GM10266 (cell line): ENCODE measurements around the gene NUDT4.

ENCODE experiments used
- DNase-seq: peaks from one replicate; pipeline ENCODE4 v3.0.0; 2012; ENCODE audit errors: extremely low spot score
- CTCF ChIP-seq: IDR thresholded peaks from 2 replicates; pipeline ENCODE4 v1.5.1; 2012; ENCODE audit warnings: mild to moderate bottlenecking, low read depth; ENCODE audit not compliant: control insufficient read depth, insufficient read depth; ENCODE audit errors: missing control alignments

The NUDT4 gene

GRCh38 chr12:93368766-93369165 lies 9.0 kb upstream of the NUDT4 start:
- no peak for DNase-seq
- TF ChIP-seq CTCF: no peak

DNA sequence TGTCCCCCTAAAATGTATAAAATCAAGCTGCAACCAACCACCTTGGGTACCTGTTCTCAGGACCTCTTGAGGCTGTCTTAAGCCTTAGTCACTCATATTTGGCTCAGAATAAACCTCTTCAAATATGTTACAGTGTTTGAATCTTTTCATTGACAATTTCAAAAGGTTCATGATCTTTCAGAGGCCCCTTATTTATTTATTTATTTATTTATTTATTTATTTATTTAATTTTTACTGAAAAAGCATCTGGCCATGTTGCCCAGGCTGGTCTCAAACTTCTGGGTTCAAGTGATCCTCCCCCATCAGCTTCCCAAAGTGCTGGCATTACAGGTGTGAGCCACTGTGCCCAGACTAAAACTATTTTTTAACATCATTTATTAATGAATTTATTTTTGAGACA lies 8.2 kb upstream of the NUDT4 start:
- TF ChIP-seq CTCF: no peak
- no peak for DNase-seq

DNA sequence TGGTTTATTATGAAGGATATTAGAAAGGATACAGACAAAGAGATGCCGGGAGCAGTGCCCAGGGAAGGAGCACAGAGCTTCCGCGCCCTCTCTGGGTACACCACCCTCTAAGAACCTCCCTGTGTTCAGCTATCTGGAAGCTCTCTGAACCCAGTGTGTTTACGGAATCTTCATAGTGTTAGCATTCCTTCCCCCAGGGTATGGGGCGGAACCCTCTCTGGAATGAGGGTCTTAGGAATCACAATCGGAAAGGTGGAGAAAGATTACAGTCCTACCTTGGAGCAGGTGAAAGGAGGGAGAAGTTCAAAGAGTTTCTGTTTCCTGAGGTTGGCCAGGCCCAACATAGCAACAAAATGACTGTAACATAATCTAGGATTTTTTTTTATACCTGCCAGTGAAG lies 6.8 kb upstream of the NUDT4 start:
- no peak for DNase-seq
- TF ChIP-seq CTCF: no peak

GRCh38 chr12:93373961-93374656 lies 3.6 kb upstream of the NUDT4 start:
- TF ChIP-seq CTCF: no peak
- DNase-seq: no peak

DNA sequence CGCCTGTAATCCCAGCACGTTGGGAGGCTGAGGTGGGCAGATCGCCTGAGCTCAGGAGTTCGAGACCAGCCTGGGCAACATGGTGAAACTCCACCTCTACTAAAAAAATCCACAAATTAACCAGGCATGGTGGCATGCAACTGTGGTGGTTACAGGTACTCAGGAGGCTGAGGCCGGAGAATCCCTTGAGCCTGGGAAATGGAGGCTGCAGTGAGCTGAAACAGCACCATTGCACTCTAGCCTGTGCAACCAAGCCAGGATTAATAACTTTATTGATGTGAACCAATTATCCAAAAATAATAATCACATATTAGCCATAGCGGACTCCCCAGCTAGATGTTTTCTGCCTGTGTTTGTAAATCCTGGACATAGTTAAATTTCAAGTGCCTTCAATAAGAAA lies 1.8 kb upstream of the NUDT4 start:
- TF ChIP-seq CTCF: no peak

GRCh38 chr12:93376436-93377251 lies 1.1 kb upstream of the NUDT4 start:
- no peak for DNase-seq
- TF ChIP-seq CTCF: no peak

More for the DNA sequence above, 1.8 kb upstream of the NUDT4 start:
- DNase-seq: no peak

GRCh38 chr12:93378196-93378997 lies 672 bp downstream of the NUDT4 start:
- DNase-seq: peak; percentile 79
